IPS DF 6.9 (cell line): Measurements from ENCODE around the gene KCNQ1OT1.

ENCODE experiments used
- DNase-seq: peaks from one replicate; pipeline ENCODE4 v3.0.0-alpha.2; 2013; ENCODE audit warnings: low read depth, low spot score
- H3K27ac ChIP-seq: one replicate; pipeline ENCODE4 v1.5.1; 2013; ENCODE audit warnings: low read length, control low read depth
- H3K27me3 ChIP-seq: 2 replicates; pipeline ENCODE4 v1.6.1; 2013; ENCODE audit warnings: mild to moderate bottlenecking, low read length; ENCODE audit not compliant: control insufficient read depth, insufficient read depth
- H3K36me3 ChIP-seq: 2 replicates; pipeline ENCODE4 v1.6.1; 2013; ENCODE audit warnings: low read length; ENCODE audit not compliant: control insufficient read depth, insufficient read depth
- H3K4me1 ChIP-seq: 2 replicates; pipeline ENCODE4 v1.6.1; 2013; ENCODE audit warnings: low read length; ENCODE audit not compliant: control insufficient read depth, insufficient read depth
- H3K4me3 ChIP-seq: 2 replicates; pipeline ENCODE4 v1.5.1; 2013; ENCODE audit warnings: mild to moderate bottlenecking, low read length
- H3K9me3 ChIP-seq: 2 replicates; pipeline ENCODE4 v1.6.1; 2013; ENCODE audit warnings: low read length, inconsistent platforms; ENCODE audit not compliant: control insufficient read depth, insufficient read depth
- WGBS: extraction: QIAGEN DNeasy Blood & Tissue Kit; methylation state at CpG from one replicate; pipeline ENCODE4 v1.1.7; 2013; ENCODE audit warnings: mixed read lengths, missing lambda C conversion rate; ENCODE audit not compliant: insufficient read length, insufficient coverage; 5-methylcytosine and 5-hydroxymethylcytosine counted together

The KCNQ1OT1 gene

DNA sequence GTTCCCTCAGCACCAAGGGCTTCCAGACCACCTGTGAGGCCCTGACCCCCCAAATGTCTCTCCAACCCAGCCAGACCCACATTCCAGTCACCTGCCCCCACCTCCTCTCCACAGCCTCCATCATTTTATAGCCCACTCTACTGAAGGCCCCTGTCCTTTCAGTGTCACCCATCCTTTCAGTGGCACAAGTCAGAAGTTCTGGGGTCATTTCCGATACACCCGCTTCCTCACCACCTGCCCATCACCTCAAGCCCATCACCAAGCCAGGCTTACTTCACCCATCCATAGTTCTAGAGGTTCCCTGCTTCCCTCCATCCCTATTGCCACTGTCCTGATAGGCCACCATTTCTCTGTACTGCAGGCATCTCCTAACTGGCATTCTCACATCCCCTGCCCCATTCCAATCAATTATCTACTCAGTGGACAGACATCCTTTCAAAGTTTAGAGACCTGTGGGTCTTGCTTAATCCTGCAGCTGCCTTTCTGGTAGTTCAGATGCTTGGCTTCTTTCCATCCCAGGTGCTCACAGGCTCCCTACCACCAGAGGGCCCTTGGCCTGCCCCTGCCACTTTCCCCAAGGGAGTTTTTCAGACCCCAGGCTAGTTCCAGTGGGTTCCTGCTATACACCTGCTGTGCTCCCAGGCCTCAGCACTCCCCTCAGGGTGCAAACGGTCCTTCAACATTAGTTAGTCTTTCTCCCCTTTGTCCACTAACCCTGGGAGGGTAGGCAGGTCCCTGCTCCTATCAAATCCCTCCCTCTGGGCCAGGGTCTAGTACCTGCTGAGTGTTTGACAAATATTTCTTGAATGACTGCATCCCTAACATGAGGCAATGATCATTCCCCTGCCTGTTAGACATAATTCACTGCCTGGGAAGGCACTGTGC is 7.6 kb downstream of the KCNQ1OT1 start:
- Histone ChIP-seq H3K36me3 (no peaks in the 10 kb centered on the region; the same call in 1 of the 2 replicates), H3K4me1 (peaks cover 50% of the 10 kb centered on the region), H3K27ac (no peak overlapping the region), H3K27me3 (no peaks in the 10 kb centered on the region), H3K4me3 (no peak overlapping the region), H3K9me3 (no peaks in the 10 kb centered on the region)
- WGBS, result no CpG with 5 or more reads among the region's 3 CpGs
- no peak for DNase-seq

- Histone ChIP-seq H3K27me3 (no peaks in the 10 kb centered on the region), H3K4me1 (peaks cover 52% of the 10 kb centered on the region), H3K27ac (no peak overlapping the region), H3K4me3 (no peak overlapping the region), H3K9me3 (no peaks in the 10 kb centered on the region), H3K36me3 (no peaks in the 10 kb centered on the region; the same call in 1 of the 2 replicates)
- WGBS, result no CpG with 5 or more reads among the region's 3 CpGs
- no peak for DNase-seq
These were observed 8.4 kb downstream of the KCNQ1OT1 start for GRCh38 chr11:2691355-2691761.

DNA sequence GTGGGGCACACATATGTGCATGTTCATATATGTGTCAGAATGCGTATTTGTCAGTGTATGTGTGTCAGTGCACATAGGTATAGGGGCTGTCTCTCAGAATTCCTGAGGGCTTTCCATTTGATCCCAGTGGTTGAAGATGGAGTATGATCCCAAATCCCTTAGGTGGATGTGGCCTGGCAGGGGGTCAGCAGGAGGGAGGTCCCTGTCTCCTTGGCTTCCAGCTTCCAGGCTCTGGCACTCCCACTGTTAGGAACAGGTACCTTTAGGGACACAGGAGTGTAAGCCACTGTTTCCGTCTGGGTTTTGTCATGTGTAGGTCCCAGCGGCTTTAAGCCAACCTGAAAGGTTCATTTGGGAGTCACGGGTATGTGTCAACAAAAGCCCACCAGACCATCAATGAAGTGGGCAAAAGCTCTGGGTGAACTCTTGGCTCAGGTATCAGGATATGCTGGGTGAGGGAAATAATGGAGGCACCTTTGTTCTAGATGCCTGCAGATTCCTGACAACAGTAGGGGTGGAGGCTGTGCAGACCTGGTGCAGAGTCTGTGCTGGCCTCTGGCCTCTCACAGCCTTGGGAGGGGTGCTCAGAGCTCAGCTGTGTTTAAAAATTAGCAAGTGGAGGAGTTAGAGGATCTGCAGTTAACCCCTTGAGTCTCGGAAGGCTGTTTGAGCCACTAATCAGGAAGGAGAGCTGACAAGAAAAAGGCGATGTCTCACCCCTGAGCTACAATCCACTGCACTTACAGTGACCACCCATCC is 9.0 kb downstream of the KCNQ1OT1 start:
- Histone ChIP-seq H3K27ac (no peak overlapping the region), H3K4me1 (peaks cover 50% of the 10 kb centered on the region), H3K4me3 (no peak overlapping the region), H3K9me3 (no peaks in the 10 kb centered on the region), H3K27me3 (no peaks in the 10 kb centered on the region), H3K36me3 (no peaks in the 10 kb centered on the region; the same call in 1 of the 2 replicates)
- no peak for DNase-seq
- no CpG with 5 or more reads among the region's 6 CpGs for WGBS

DNA sequence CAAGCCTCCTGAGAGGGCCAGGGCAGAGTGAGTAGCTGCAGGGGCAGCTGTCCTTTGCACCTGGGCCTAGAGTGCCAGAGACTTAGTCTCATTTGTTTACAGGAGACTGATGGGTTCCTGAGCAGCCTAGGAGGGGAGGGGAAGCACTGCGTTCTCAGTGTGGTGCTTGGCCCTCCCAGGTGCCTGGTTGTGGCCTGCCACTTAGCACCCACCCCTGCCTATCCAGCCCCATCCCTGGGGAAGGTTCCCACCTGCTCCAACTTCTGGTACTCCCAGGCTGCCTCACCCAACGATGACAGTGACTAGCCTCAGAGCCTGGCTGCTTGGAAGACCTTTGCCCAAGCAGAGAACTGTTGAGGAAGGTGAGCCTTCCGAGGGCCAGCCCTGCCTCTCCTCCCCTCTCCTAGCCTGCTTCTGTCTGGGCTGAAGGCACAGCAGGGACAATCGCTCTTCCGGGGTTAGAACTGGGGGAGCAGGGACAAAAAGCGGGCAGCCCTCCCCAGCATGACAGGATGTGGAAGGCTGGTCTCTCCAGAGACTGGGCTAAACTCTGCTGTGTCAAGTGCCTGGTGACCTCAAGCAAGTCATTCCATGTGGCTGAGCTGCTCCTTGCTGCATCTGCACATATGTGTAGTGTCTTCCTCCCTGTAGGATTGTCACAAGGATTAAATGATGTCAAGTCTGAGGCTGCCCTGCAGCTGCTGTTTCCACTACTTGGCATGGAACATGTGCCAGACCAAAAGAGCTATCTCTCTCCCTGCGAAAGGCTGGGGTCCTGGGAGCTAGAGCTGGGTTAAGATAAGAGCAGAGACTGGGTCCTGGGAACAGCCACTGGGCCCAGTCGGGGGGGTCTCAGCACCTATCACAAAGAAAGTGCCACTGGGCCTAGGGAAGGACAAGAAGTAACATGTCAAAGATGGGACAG is 9.9 kb downstream of the KCNQ1OT1 start:
- Histone ChIP-seq H3K4me1 (peaks cover 48% of the 10 kb centered on the region), H3K36me3 (no peaks in the 10 kb centered on the region; the same call in 1 of the 2 replicates), H3K4me3 (no peak overlapping the region), H3K27ac (no peak overlapping the region), H3K9me3 (no peaks in the 10 kb centered on the region), H3K27me3 (no peaks in the 10 kb centered on the region)
- WGBS, result no CpG with 5 or more reads among the region's 8 CpGs
- no peak for DNase-seq

- Histone ChIP-seq H3K4me1 (peaks cover 43% of the 10 kb centered on the region), H3K4me3 (no peak overlapping the region), H3K9me3 (no peaks in the 10 kb centered on the region), H3K27ac (no peak overlapping the region), H3K36me3 (no peaks in the 10 kb centered on the region; the same call in 1 of the 2 replicates), H3K27me3 (no peaks in the 10 kb centered on the region)
- DNase-seq, result no peak
- no CpG with 5 or more reads among the region's 6 CpGs for WGBS
These were observed 11.2 kb downstream of the KCNQ1OT1 start for GRCh38 chr11:2688381-2689231.

DNA sequence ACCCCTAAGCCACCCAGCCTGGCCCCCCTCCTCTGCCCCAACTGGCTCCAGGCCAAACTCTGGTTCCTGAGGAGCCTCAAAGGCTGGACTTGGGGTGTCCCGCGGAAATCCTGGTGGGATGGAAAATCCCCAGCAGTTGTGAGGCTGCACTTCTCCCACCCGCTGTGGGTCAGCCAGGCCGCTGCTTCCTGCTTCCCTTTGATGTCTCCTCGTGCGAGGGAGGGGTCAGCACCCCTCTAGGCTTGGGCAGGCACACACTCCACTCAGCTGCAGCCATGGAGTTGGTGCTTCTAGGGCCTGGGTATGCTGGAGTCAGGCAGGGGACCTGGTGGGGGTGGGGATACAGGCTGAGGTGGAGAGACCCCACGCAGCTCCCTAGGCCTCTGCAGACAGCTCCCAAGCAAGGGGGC is 12.0 kb downstream of the KCNQ1OT1 start:
- Histone ChIP-seq H3K27ac (no peak overlapping the region), H3K36me3 (no peaks in the 10 kb centered on the region; the same call in 1 of the 2 replicates), H3K4me1 (peaks cover 43% of the 10 kb centered on the region), H3K4me3 (no peak overlapping the region), H3K9me3 (no peaks in the 10 kb centered on the region), H3K27me3 (no peaks in the 10 kb centered on the region)
- no peak for DNase-seq
- WGBS, result no CpG with 5 or more reads among the region's 7 CpGs

DNA sequence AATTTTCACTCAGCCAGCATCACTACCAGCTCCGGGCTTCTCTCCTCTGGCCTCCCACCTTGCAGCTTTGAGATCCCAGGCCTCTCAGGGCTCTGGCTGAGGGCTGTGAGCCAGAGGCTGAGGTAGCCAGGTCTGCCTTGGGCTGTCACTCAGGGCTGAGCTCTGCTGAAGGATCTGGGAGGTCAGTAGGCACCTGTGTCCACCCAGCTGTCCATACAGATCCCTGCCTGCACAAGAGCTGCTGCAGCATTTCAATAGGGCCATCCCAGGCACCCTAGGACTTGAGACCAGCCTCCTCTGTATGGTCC is 12.6 kb downstream of the KCNQ1OT1 start:
- no peak overlapping the region for H3K27ac ChIP-seq
- no peaks in the 10 kb centered on the region; the same call in 1 of the 2 replicates for H3K36me3 ChIP-seq
- no peaks in the 10 kb centered on the region for H3K9me3 ChIP-seq
- no peak overlapping the region for H3K4me3 ChIP-seq
- whole genome bisulfite sequencing, result no CpG with 5 or more reads among the region's 1 CpG
- peaks cover 39% of the 10 kb centered on the region for H3K4me1 ChIP-seq
- no peak for DNase-seq
- H3K27me3 ChIP-seq, result no peaks in the 10 kb centered on the region

GRCh38 chr11:2686360-2687222 is 13.2 kb downstream of the KCNQ1OT1 start:
- Histone ChIP-seq H3K9me3 (no peaks in the 10 kb centered on the region), H3K36me3 (no peaks in the 10 kb centered on the region; the same call in 1 of the 2 replicates), H3K27ac (no peak overlapping the region), H3K27me3 (no peaks in the 10 kb centered on the region), H3K4me3 (no peak overlapping the region), H3K4me1 (peaks cover 33% of the 10 kb centered on the region)
- no peak for DNase-seq
- no CpG with 5 or more reads among the region's 7 CpGs for WGBS
